GM23338 (cell line): Measurements from ENCODE around the gene TP53I3. TPM values are rescaled to one million over a fixed set of nuclear protein-coding genes. Genes with fewer than 3 reads are reported as not detected.

ENCODE experiments used
- ATAC-seq: fragments of 200-7000 bp; cut with Tn5 transposase; 3 replicates; pipeline ENCODE4 v1.9.1; 2020
- DNase-seq: peaks from one replicate; pipeline ENCODE4 v3.0.0-alpha.2; 2015; ENCODE audit warnings: low spot score
- H2AFZ ChIP-seq: fragments of 200-600 bp; sonication (generic); 2 replicates; pipeline ENCODE4 v1.8.0; 2016; ENCODE audit warnings: antibody characterized with exemption, mild to moderate bottlenecking, moderate library complexity
- H3F3A ChIP-seq: fragments of 200-600 bp; sonication (generic); replicated peaks from 2 replicates; pipeline ENCODE4 v1.8.0; 2017; ENCODE audit warnings: antibody characterized with exemption, mixed run types, low read depth
- H3K27ac ChIP-seq: fragments of 200-600 bp; sonication (generic); 2 replicates; pipeline ENCODE4 v1.6.1; 2016; ENCODE audit warnings: low read depth
- H3K27me3 ChIP-seq: fragments of 200-600 bp; sonication (generic); 2 replicates; pipeline ENCODE4 v1.8.0; 2016; ENCODE audit warnings: mild to moderate bottlenecking, mixed run types, moderate library complexity; ENCODE audit not compliant: insufficient read depth
- H3K36me3 ChIP-seq: fragments of 200-600 bp; sonication (generic); 2 replicates; pipeline ENCODE4 v1.8.0; 2016; ENCODE audit warnings: mild to moderate bottlenecking; ENCODE audit not compliant: insufficient read depth
- H3K4me1 ChIP-seq: fragments of 200-600 bp; sonication (generic); 2 replicates; pipeline ENCODE4 v1.8.0; 2016; ENCODE audit warnings: mild to moderate bottlenecking, moderate library complexity; ENCODE audit not compliant: insufficient read depth
- H3K4me2 ChIP-seq: fragments of 200-600 bp; sonication (generic); 2 replicates; pipeline ENCODE4 v1.7.1; 2017; ENCODE audit warnings: mixed run types
- H3K4me3 ChIP-seq: fragments of 200-600 bp; sonication (generic); 2 replicates; pipeline ENCODE4 v1.6.1; 2016; ENCODE audit warnings: mixed run types
- H3K79me2 ChIP-seq: fragments of 200-600 bp; sonication (generic); replicated peaks from 2 replicates; pipeline ENCODE4 v1.8.0; 2017; ENCODE audit warnings: mild to moderate bottlenecking; ENCODE audit not compliant: insufficient read depth
- H3K9me2 ChIP-seq: fragments of 200-600 bp; sonication (generic); 2 replicates; pipeline ENCODE4 v1.8.0; 2017; ENCODE audit not compliant: insufficient read depth
- H4K20me1 ChIP-seq: fragments of 200-600 bp; sonication (generic); replicated peaks from 2 replicates; pipeline ENCODE4 v1.8.0; 2017; ENCODE audit warnings: mild to moderate bottlenecking; ENCODE audit not compliant: insufficient read depth
- H3K27ac Mint-ChIP-seq: 2 replicates; pipeline ENCODE4 v1.8.0; 2020; ENCODE audit warnings: inconsistent platforms, mild to moderate bottlenecking, moderate library complexity, mixed read lengths
- H3K27me3 Mint-ChIP-seq: 3 replicates; pipeline ENCODE4 v1.8.0; 2022; ENCODE audit warnings: low read depth, mild to moderate bottlenecking, moderate library complexity, mixed read lengths, inconsistent platforms; ENCODE audit not compliant: insufficient read depth, poor library complexity
- H3K36me3 Mint-ChIP-seq: 3 replicates; pipeline ENCODE4 v1.8.0; 2021; ENCODE audit warnings: low read depth, mild to moderate bottlenecking, inconsistent platforms, moderate library complexity, mixed read lengths
- H3K4me1 Mint-ChIP-seq: 3 replicates; pipeline ENCODE4 v1.8.0; 2020; ENCODE audit warnings: mild to moderate bottlenecking, inconsistent platforms, mixed read lengths
- H3K4me3 Mint-ChIP-seq: 3 replicates; pipeline ENCODE4 v1.8.0; 2021; ENCODE audit warnings: moderate library complexity, mild to moderate bottlenecking, inconsistent platforms, mixed read lengths
- H3K9me3 Mint-ChIP-seq: 3 replicates; pipeline ENCODE4 v1.8.0; 2020; ENCODE audit warnings: moderate library complexity, mild to moderate bottlenecking, inconsistent platforms, mixed read lengths
- CREB1 ChIP-seq: fragments of 250-450 bp; sonication (Bioruptor Pico); IDR thresholded peaks from 2 replicates; pipeline ENCODE4 v1.5.0; 2020; ENCODE audit warnings: low read depth, mild to moderate bottlenecking, moderate library complexity
- CTCF ChIP-seq, 2 experiments: fragments of 200-600 bp in 1 of 2; sonication (generic) in 1 of 2; conservative IDR thresholded peaks; 2 replicates each; pipeline versions ENCODE4 v1.5.1 to v1.6.1; 2016 to 2017; ENCODE audit warnings: antibody characterized with exemption in 2 of 2, low read depth in 2 of 2, mild to moderate bottlenecking in 2 of 2, moderate library complexity in 1 of 2
- ETS1 ChIP-seq: IDR thresholded peaks from 2 replicates; pipeline ENCODE4 v1.6.1; 2016; ENCODE audit warnings: antibody characterized with exemption
- EZH2 ChIP-seq: fragments of 200-600 bp; sonication (generic); IDR thresholded peaks from one replicate; pipeline ENCODE4 v1.8.0; 2017; ENCODE audit warnings: antibody characterized with exemption, mild to moderate bottlenecking, low read depth; ENCODE audit not compliant: unreplicated experiment
- EZH2phosphoT487 ChIP-seq: fragments of 200-600 bp; sonication (generic); IDR thresholded peaks from one replicate; pipeline ENCODE4 v1.8.1; 2018; ENCODE audit warnings: antibody characterized with exemption; ENCODE audit not compliant: unreplicated experiment
- JUNB ChIP-seq: IDR thresholded peaks from one replicate; pipeline ENCODE4 v1.6.1; 2016; ENCODE audit warnings: antibody characterized with exemption; ENCODE audit not compliant: unreplicated experiment
- NANOG ChIP-seq: IDR thresholded peaks from 2 replicates; pipeline ENCODE4 v1.6.1; 2016; ENCODE audit warnings: antibody characterized with exemption, borderline replicate concordance
- POLR2AphosphoS5 ChIP-seq: IDR thresholded peaks from 2 replicates; pipeline ENCODE4 v1.6.1; 2016; ENCODE audit warnings: antibody characterized with exemption, low read depth
- REST ChIP-seq: IDR thresholded peaks from one replicate; pipeline ENCODE4 v1.6.1; 2018; ENCODE audit warnings: antibody characterized with exemption; ENCODE audit not compliant: unreplicated experiment
- STAT1 ChIP-seq: IDR thresholded peaks from one replicate; pipeline ENCODE4 v1.6.1; 2016; ENCODE audit warnings: antibody characterized with exemption; ENCODE audit not compliant: unreplicated experiment
- ZNF114 ChIP-seq: fragments of 250-450 bp; sonication (Bioruptor Pico); IDR thresholded peaks from 2 replicates; pipeline ENCODE4 v1.5.0; 2020; ENCODE audit warnings: mild to moderate bottlenecking, moderate library complexity
- ZNF331 ChIP-seq: fragments of 250-450 bp; sonication (Bioruptor Pico); IDR thresholded peaks from 2 replicates; pipeline ENCODE4 v1.5.0; 2020; ENCODE audit warnings: low read depth, mild to moderate bottlenecking, moderate library complexity
- ZNF462 ChIP-seq: fragments of 250-450 bp; sonication (Bioruptor Pico); IDR thresholded peaks from 2 replicates; pipeline ENCODE4 v1.5.0; 2020; ENCODE audit warnings: mild to moderate bottlenecking, moderate library complexity
- polyA plus RNA-seq: library from polyadenylated mRNA; unstranded; fragments of >200 nt; fragmentation: Nextera tagmentation; extraction: Ambion mirVana; gene quantifications from 2 replicates; pipeline ENCODE4 v1.2.1, GENCODE V29; 2016
- total RNA-seq: library from RNA; depleted of rRNA; stranded (reverse); fragments of >200 nt; shearing (Covaris generic); gene quantifications from 2 replicates; pipeline ENCODE4 v1.2.3, GENCODE V29; 2014

Gene TP53I3
- total and polyA plus RNA-seq, 2 experiments from 2014 or later = 27.8 to 36.5 TPM

GRCh38 chr2:24047703-24048033 lies 37.0 kb downstream of the TP53I3 start:
- peaks cover 22% of the 10 kb centered on the region for H3K4me1 Mint-ChIP-seq
- peak overlapping the region; percentile 96 for H3K4me3 Mint-ChIP-seq
- no peaks in the 10 kb centered on the region for H3K36me3 ChIP-seq
- H3K36me3 Mint-ChIP-seq = peaks cover 7% of the 10 kb centered on the region
- peaks cover 30% of the 10 kb centered on the region for H3K4me1 ChIP-seq
- H3K27ac Mint-ChIP-seq = no peak overlapping the region; the same call in 1 of the 2 replicates
- peaks cover 20% of the 10 kb centered on the region; the same call in 1 of the 2 replicates for H3F3A ChIP-seq
- no peaks in the 10 kb centered on the region; the same call in 1 of the 2 replicates for H4K20me1 ChIP-seq
- peak; percentile 9 for ATAC-seq
- 0 out of 2 replicates have a peak overlapping the region, but pooled peaks have one; percentile 4 for H3K27ac ChIP-seq
- H3K27me3 Mint-ChIP-seq = peaks cover 7% of the 10 kb centered on the region
- H3K27me3 ChIP-seq = no peaks in the 10 kb centered on the region
- no peak overlapping the region for H2AFZ ChIP-seq
- H3K9me3 Mint-ChIP-seq = no peaks in the 10 kb centered on the region
- TF ChIP-seq REST (no peak), STAT1 (no peak), NANOG (no peak), ZNF331 (CRISPR knock-in tag) (no peak), ZNF462 (no peak), JUNB (no peak), POLR2AphosphoS5 (no peak), ZNF114 (CRISPR knock-in tag) (no peak), CREB1 (no peak), ETS1 (no peak), EZH2 (no peak), EZH2phosphoT487 (no peak), CTCF (conservative IDR thresholded peaks at IDR 0.05; ENCODE audit: low read depth in 2 of 2) (no peak)
- peak; percentile 40 for DNase-seq
- peaks cover 59% of the 10 kb centered on the region for H3K79me2 ChIP-seq
- peak overlapping the region; percentile 65; the same call in 1 of the 2 replicates for H3K4me2 ChIP-seq
- H3K4me3 ChIP-seq = peak overlapping the region; percentile 36
- H3K9me2 ChIP-seq = no peaks in the 10 kb centered on the region
